HG02852 (cell line): ENCODE measurements around the gene NCOR2.

Source experiments
- ATAC-seq: cut with Tn5 transposase; IDR thresholded peaks from one replicate; pipeline ENCODE4 v1.9.1; 2021; ENCODE audit warnings: mild to moderate bottlenecking, moderate library complexity; ENCODE audit not compliant: unreplicated experiment

NCOR2 gene

GRCh38 chr12:124566997-124567672, at the start of gene NCOR2:
Gene NCOR2 (minus strand): TSS chr12:124567612. CDS start chr12:124495251, 72,361 bp downstream.
- peak; percentile 20 for ATAC-seq

- no peak for ATAC-seq
These were observed 49.2 kb upstream of the NCOR2 start for GRCh38 chr12:124616394-124617221.

GRCh38 chr12:124614512-124615292, 47.3 kb upstream of the NCOR2 start:
- ATAC-seq, result no peak

- no peak for ATAC-seq
These were observed 45.8 kb upstream of the NCOR2 start for GRCh38 chr12:124613151-124613585.

GRCh38 chr12:124612410-124612680, 44.9 kb upstream of the NCOR2 start:
- ATAC-seq, result no peak

- ATAC-seq, result no peak
These were observed 44.4 kb upstream of the NCOR2 start for GRCh38 chr12:124611559-124612409.

GRCh38 chr12:124610629-124611558, 43.5 kb upstream of the NCOR2 start:
- no peak for ATAC-seq

- ATAC-seq, result no peak
These were observed 42.7 kb upstream of the NCOR2 start for GRCh38 chr12:124610021-124610612.

- ATAC-seq, result peak; percentile 64
These were observed 41.9 kb upstream of the NCOR2 start for GRCh38 chr12:124609041-124609989.

GRCh38 chr12:124608450-124608870, 41.0 kb upstream of the NCOR2 start:
- peak; percentile 6 for ATAC-seq

- ATAC-seq, result no peak
These were observed 40.4 kb upstream of the NCOR2 start for GRCh38 chr12:124607681-124608425.

GRCh38 chr12:124605883-124606774, 38.7 kb upstream of the NCOR2 start:
- no peak for ATAC-seq

GRCh38 chr12:124605150-124605882, 37.9 kb upstream of the NCOR2 start:
- ATAC-seq, result no peak

GRCh38 chr12:124604264-124604680, 36.9 kb upstream of the NCOR2 start:
- ATAC-seq, result no peak

- no peak for ATAC-seq
These were observed 36.4 kb upstream of the NCOR2 start for GRCh38 chr12:124603831-124604251.

- no peak for ATAC-seq
These were observed 35.7 kb upstream of the NCOR2 start for GRCh38 chr12:124603100-124603541.
